K562 (cell line): ENCODE results near the gene STK16. TPM values are rescaled to one million over a fixed set of nuclear protein-coding genes. Genes with fewer than 3 reads are reported as not detected.

Experiments
- ATAC-seq: fragments of 200-7000 bp; cut with Tn5 transposase; 3 replicates; pipeline ENCODE4 v1.9.1; 2020; ENCODE audit warnings: moderate library complexity
- BruUV-seq: library from RNA; stranded (reverse); fragments of 400-500 nt; replicated peaks from 2 replicates; lab custom pipeline; 2021; lab: Mats Ljungman, UMichigan
- CTCF ChIA-PET: fragments of 300-600 bp; formaldehyde crosslinking; extraction: SDS; loops from one replicate; lab custom pipeline; 2021; ENCODE audit warnings: low intra/inter-chr PET ratio; lab: Yijun Ruan, JAX
- POLR2A ChIA-PET: fragments of 300-600, 350-650 bp; sonication (Branson Sonifier 250); formaldehyde crosslinking; extraction: SDS; loops from one replicate; lab custom pipeline; 2021; ENCODE audit warnings: antibody characterized with exemption, inconsistent platforms; lab: Yijun Ruan, JAX
- DNase-seq, 4 experiments: peaks; one replicate each; pipeline versions ENCODE4 v3.0.0 to v3.0.0-alpha.2; 2011 to 2018; ENCODE audit warnings: low spot score in 3 of 4, mixed read lengths in 3 of 4; ENCODE audit errors: extremely low read depth in 1 of 4
- FAIRE-seq: peaks from 2 replicates; lab custom pipeline; 2011; peaks lifted over from hg19 to GRCh38; lab: Jason Lieb, UNC
- H2AFZ ChIP-seq: 2 replicates; pipeline ENCODE4 v1.6.0; 2011; ENCODE audit warnings: low read depth, low read length, control low read depth, inconsistent platforms
- H3K27ac ChIP-seq: fragments of 200-600 bp; 3 replicates; pipeline ENCODE4 v1.8.0; 2011; ENCODE audit warnings: low read depth, mild to moderate bottlenecking, control low read depth, inconsistent platforms, low read length, moderate library complexity, mixed read lengths; ENCODE audit errors: extremely low read depth
- H3K27me3 ChIP-seq, 2 experiments: fragments of 300-600 bp in 1 of 2; 2 replicates in 1 of 2; 3 replicates in 1 of 2; pipeline versions ENCODE4 v1.6.0 to v1.8.0; 2011; ENCODE audit warnings: inconsistent platforms in 2 of 2, low read length in 2 of 2, mild to moderate bottlenecking in 1 of 2, mixed read lengths in 1 of 2, moderate library complexity in 1 of 2; ENCODE audit not compliant: control insufficient read depth in 2 of 2, insufficient read depth in 2 of 2
- H3K36me3 ChIP-seq: fragments of 300-600 bp; 3 replicates; pipeline ENCODE4 v1.8.0; 2011; ENCODE audit warnings: mild to moderate bottlenecking, low read length, inconsistent platforms; ENCODE audit not compliant: control insufficient read depth, insufficient read depth
- H3K4me1 ChIP-seq, 2 experiments: fragments of 200-600 bp in 1 of 2; replicated peaks in 1 of 2; 2 replicates in 1 of 2; 3 replicates in 1 of 2; pipeline versions ENCODE4 v1.5.1 to v1.8.0; 2011; ENCODE audit warnings: inconsistent platforms in 2 of 2, low read length in 2 of 2, mild to moderate bottlenecking in 1 of 2, mixed read lengths in 1 of 2, moderate library complexity in 1 of 2; ENCODE audit not compliant: control insufficient read depth in 2 of 2, insufficient read depth in 2 of 2
- H3K4me2 ChIP-seq: 2 replicates; pipeline ENCODE4 v1.6.1; 2011; ENCODE audit warnings: low read length, control low read depth, inconsistent platforms, mixed read lengths; ENCODE audit not compliant: insufficient read depth
- H3K4me3 ChIP-seq: fragments of 200-600 bp; sonication (generic), shearing (Covaris generic); 2 replicates; pipeline ENCODE4 v1.5.1; 2016; ENCODE audit warnings: control low read depth, inconsistent platforms
- H3K79me2 ChIP-seq: fragments of 200-600 bp; 3 replicates; pipeline ENCODE4 v1.8.0; 2011; ENCODE audit warnings: low read length, inconsistent platforms; ENCODE audit not compliant: control insufficient read depth, insufficient read depth
- H3K9ac ChIP-seq, 2 experiments: 2 replicates each; pipeline versions ENCODE4 v1.6.0 to v1.6.1; 2011; ENCODE audit warnings: low read depth in 2 of 2, low read length in 2 of 2, control low read depth in 1 of 2, inconsistent platforms in 1 of 2, mild to moderate bottlenecking in 1 of 2, mixed read lengths in 1 of 2; ENCODE audit not compliant: insufficient read depth in 1 of 2
- H3K9me1 ChIP-seq: one replicate; pipeline ENCODE4 v1.6.0; 2011; ENCODE audit warnings: inconsistent platforms, mild to moderate bottlenecking, low read length, moderate library complexity; ENCODE audit not compliant: control insufficient read depth, insufficient read depth
- H3K9me3 ChIP-seq: replicated peaks from 2 replicates; pipeline ENCODE4 v1.5.1; 2011; ENCODE audit warnings: low read depth, low read length, inconsistent platforms; ENCODE audit not compliant: control insufficient read depth, insufficient read depth
- H4K20me1 ChIP-seq: replicated peaks from 2 replicates; pipeline ENCODE4 v1.6.1; 2011; ENCODE audit warnings: low read length, inconsistent platforms, mixed read lengths; ENCODE audit not compliant: control insufficient read depth, insufficient read depth
- CCAR2 ChIP-seq: fragments of 200-400 bp; formaldehyde crosslinking; IDR thresholded peaks from 2 replicates; pipeline ENCODE4 v1.6.1; 2017; ENCODE audit warnings: mild to moderate bottlenecking, low read depth, low read length
- HINFP ChIP-seq: fragments of 450-650 bp; conservative IDR thresholded peaks from 2 replicates; pipeline ENCODE4 v1.6.1; 2016; ENCODE audit warnings: missing genetic modification characterization, low read depth, mild to moderate bottlenecking, control low read depth, missing compliant biosample characterization
- KDM1A ChIP-seq, 2 experiments: fragments of 450-650 bp; IDR thresholded peaks; 2 replicates each; pipeline ENCODE4 v1.6.1; 2016; ENCODE audit warnings: mild to moderate bottlenecking in 2 of 2
- NCOA1 ChIP-seq: fragments of 450-650 bp; IDR thresholded peaks from 2 replicates; pipeline ENCODE4 v1.6.1; 2016; ENCODE audit warnings: low read depth
- SAFB ChIP-seq: fragments of 200-400 bp; formaldehyde crosslinking; IDR thresholded peaks from 2 replicates; pipeline ENCODE4 v1.6.1; 2017; ENCODE audit warnings: low read depth, low read length, borderline replicate concordance
- SREBF2 ChIP-seq: sonication (generic); formaldehyde crosslinking; IDR thresholded peaks from 2 replicates; pipeline ENCODE4 v1.4.0; 2020; ENCODE audit warnings: mild to moderate bottlenecking, missing genetic modification reagents
- SRSF3 ChIP-seq: fragments of 200-400 bp; formaldehyde crosslinking; IDR thresholded peaks from 2 replicates; pipeline ENCODE4 v1.6.1; 2016; ENCODE audit warnings: mild to moderate bottlenecking, low read length, moderate library complexity; ENCODE audit not compliant: insufficient read depth
- STAT5A ChIP-seq: IDR thresholded peaks from 2 replicates; pipeline ENCODE4 v1.6.1; 2012; ENCODE audit warnings: low read length, inconsistent platforms, borderline replicate concordance
- TEAD2 ChIP-seq: fragments of 450-650 bp; IDR thresholded peaks from 2 replicates; pipeline ENCODE4 v1.6.1; 2016; ENCODE audit warnings: missing genetic modification characterization, control low read depth, missing compliant biosample characterization
- U2AF2 ChIP-seq: fragments of 200-400 bp; formaldehyde crosslinking; optimal IDR thresholded peaks from 2 replicates; pipeline ENCODE3; 2017; ENCODE audit warnings: low read depth, mild to moderate bottlenecking, low read length
- ZBTB9 ChIP-seq: fragments of 450-650 bp; formaldehyde crosslinking; IDR thresholded peaks from 2 replicates; pipeline ENCODE4 v1.4.0; 2020; ENCODE audit warnings: mild to moderate bottlenecking, moderate library complexity
- ZNF311 ChIP-seq: fragments of 250-450 bp; sonication (Bioruptor Pico); IDR thresholded peaks from 2 replicates; pipeline ENCODE4 v1.4.0; 2020; ENCODE audit warnings: mild to moderate bottlenecking, moderate library complexity
- ZNF324 ChIP-seq: fragments of 250-450 bp; sonication (Bioruptor Pico); IDR thresholded peaks from 2 replicates; pipeline ENCODE4 v1.4.0; 2020; ENCODE audit warnings: mild to moderate bottlenecking
- ZNF408 ChIP-seq: fragments of 250-450 bp; sonication (Bioruptor Pico); IDR thresholded peaks from 2 replicates; pipeline ENCODE4 v1.4.0; 2020; ENCODE audit warnings: low read depth, mild to moderate bottlenecking, moderate library complexity
- ZNF589 ChIP-seq: fragments of 200-800 bp; sonication (Bioruptor generic); IDR thresholded peaks from 2 replicates; pipeline ENCODE4 v1.6.1; 2016; ENCODE audit warnings: low read depth, missing genetic modification characterization, missing compliant biosample characterization
- WGBS: fragments of 100-300 bp; shearing (Covaris generic); methylation state at CpG from one replicate; pipeline ENCODE4 v1.1.6; 2016; ENCODE audit warnings: low coverage, mixed read lengths; ENCODE audit not compliant: insufficient coverage; ENCODE audit errors: missing lambda C conversion rate; 5-methylcytosine and 5-hydroxymethylcytosine counted together
- in situ Hi-C: fragments of 300-500 bp; cut with MboI; formaldehyde crosslinking; loops from 4 replicates; pipeline ENCODE4 v1.15.0; 2018; ENCODE audit warnings: inconsistent platforms, mixed read lengths
- intact Hi-C: fragments of 100-400 bp; cut with micrococcal nuclease; formaldehyde crosslinking; loops from 2 replicates; pipeline ENCODE4 v1.14.2; 2022
- polyA plus RNA-seq, 8 experiments: library from polyadenylated mRNA; depleted of rRNA in 4 of 8; stranded (reverse) in 5 of 8; unstranded in 3 of 8; fragments of >200 nt; fragmentation: Nextera tagmentation in 2 of 8; fragmentation: Illumina TruSeq in 1 of 8; extraction: Ambion mirVana in 2 of 8; extraction: Trizol in 1 of 8; gene quantifications; 2 replicates each; pipeline versions ENCODE4 v1.2.1 to v1.2.3, GENCODE V29; 2011 to 2014; ENCODE audit warnings: inconsistent platforms in 1 of 8, missing spikeins in 1 of 8
- total RNA-seq, 7 experiments: library from RNA; depleted of rRNA in 6 of 7; stranded (reverse); fragments of >200 nt in 6 of 7; fragmentation: Illumina TruSeq in 2 of 7; extraction: Trizol in 2 of 7; gene quantifications; 2 replicates each; pipeline versions ENCODE4 v1.2.1 to v1.2.3, GENCODE V29; 2011 to 2021; ENCODE audit warnings: low replicate concordance in 1 of 7

The STK16 gene
- total and polyA plus RNA-seq, 9 of the 15 experiments (the other 6 are each of a cell fraction or from before 2014, with no cell fraction given), result 5.4 to 36.2 (median 17.8) TPM

GRCh38 chr2:219291394-219291793, 46.1 kb downstream of the STK16 start:
- Histone ChIP-seq H3K27ac (no peak overlapping the region), H3K36me3 (no peaks in the 10 kb centered on the region), H2AFZ (no peak overlapping the region), H3K4me1 (peaks cover 41 to 64% of the 10 kb centered on the region in 2 experiments), H3K4me2 (no peak overlapping the region), H3K9me3 (no peaks in the 10 kb centered on the region), H3K9ac (no peak overlapping the region), H3K79me2 (no peaks in the 10 kb centered on the region), H3K4me3 (no peak overlapping the region), H3K27me3 (no peaks in the 10 kb centered on the region), H3K9me1 (no peaks in the 10 kb centered on the region), H4K20me1 (no peaks in the 10 kb centered on the region)
- WGBS, result 28% methylated on average over 3 of the region's 7 CpGs
- intact Hi-C loops (no loop called here), in situ Hi-C loops (loop anchor here (5.0 kb wide), 1 partner anchor 119 kb away; the partner anchor contains the start of gene SLC23A3)
- DNase-seq (no peak), ATAC-seq (no peak), FAIRE-seq (no peak)
- no TSS peak for BruUV-seq
- POLR2A ChIA-PET, result interaction anchor here (1.1 to 1.2 kb wide), 2 partner anchors 10 to 17 kb away, joined by 3 to 4 read pairs; no protein-coding TSS in a partner anchor
- CTCF ChIA-PET, result no interaction called here
- no peak for TF ChIP-seq TEAD2 (tag)
- TF ChIP-seq ZNF311 (CRISPR knock-in tag), result no peak
- TF ChIP-seq ZBTB9, result no peak
- no peak for TF ChIP-seq ZNF589 (CRISPR knock-in tag)
- TF ChIP-seq ZNF324 (CRISPR knock-in tag), result no peak
- TF ChIP-seq KDM1A (IDR thresholded peaks at IDR 0.05), result no peak
- TF ChIP-seq SAFB, result no peak
- no peak for TF ChIP-seq U2AF2
- TF ChIP-seq NCOA1, result no peak
- TF ChIP-seq HINFP (tag), result no peak
- TF ChIP-seq SREBF2 (CRISPR knock-in tag), result no peak
- no peak for TF ChIP-seq SRSF3
- TF ChIP-seq STAT5A, result no peak
- no peak for TF ChIP-seq CCAR2
- TF ChIP-seq ZNF408 (CRISPR knock-in tag), result no peak
